ENCODE results near the gene MFSD6.

- TF ChIP-seq RAD21 (IDR thresholded peaks at IDR 0.05 in 1 of 2, conservative IDR thresholded peaks at IDR 0.05 in 1 of 2; ENCODE audit: low read depth in 2 of 2, low read length in 2 of 2) (no peak), RXRA (IDR thresholded peaks at IDR 0.05; ENCODE audit: insufficient read depth, low read depth, low read length) (no peak), EP300 (IDR thresholded peaks at IDR 0.05; ENCODE audit: borderline replicate concordance in 1 of 2, low read depth in 2 of 2, low read length in 2 of 2) (no peak), ATF3 (IDR thresholded peaks at IDR 0.05; ENCODE audit: insufficient read depth, low read depth, low read length) (no peak)
Observed at GRCh38 chr2:190532581-190532980, 124.4 kb downstream of the MFSD6 start.
